ENCODE results near the gene VDR. TPM values are rescaled to one million over a fixed set of nuclear protein-coding genes. Genes with fewer than 3 reads are reported as not detected.

VDR gene
- total RNA-seq, 1 experiment from 2014 or later, result 2.4 TPM

GRCh38 chr12:47801170-47801903 lies 103.5 kb downstream of the VDR start:
- no peak for DNase-seq (ENCODE audit: extremely low read depth, low read depth)

GRCh38 chr12:47800582-47800981 lies 104.2 kb downstream of the VDR start:
- no peak for DNase-seq (ENCODE audit: extremely low read depth, low read depth)

GRCh38 chr12:47799357-47799955 lies 105.3 kb downstream of the VDR start:
- DNase-seq (ENCODE audit: extremely low read depth, low read depth), result no peak

GRCh38 chr12:47798382-47798948 lies 106.3 kb downstream of the VDR start:
- no peak for DNase-seq (ENCODE audit: extremely low read depth, low read depth)

GRCh38 chr12:47797441-47797840 lies 107.4 kb downstream of the VDR start:
- no peak for DNase-seq (ENCODE audit: extremely low read depth, low read depth)

- DNase-seq (ENCODE audit: extremely low read depth, low read depth), result no peak
Observed at GRCh38 chr12:47795814-47796411, 108.9 kb downstream of the VDR start.

- DNase-seq (ENCODE audit: extremely low read depth, low read depth), result no peak
Observed at GRCh38 chr12:47795121-47795813, 109.5 kb downstream of the VDR start.

- no peak for DNase-seq (ENCODE audit: extremely low read depth, low read depth)
Observed at GRCh38 chr12:47794679-47795078, 110.1 kb downstream of the VDR start.

- no peak for DNase-seq (ENCODE audit: extremely low read depth, low read depth)
Observed at GRCh38 chr12:47793015-47793681, 111.6 kb downstream of the VDR start.

GRCh38 chr12:47791874-47792273 lies 112.9 kb downstream of the VDR start:
- DNase-seq (ENCODE audit: extremely low read depth, low read depth), result no peak

Other genes with a start within 250 kb of the VDR start
- 37.9 and 43.7 TPM in 2 replicates for gene RPAP3, start 199.0 kb downstream of the VDR start, total RNA-seq (2014; rRNA removed; shearing (Covaris generic))
- 0.17 and 0.37 TPM in 2 replicates for gene ENDOU, start 179.5 kb downstream of the VDR start, total RNA-seq (2014; rRNA removed; shearing (Covaris generic))
- gene RAPGEF3, start 146.1 kb downstream of the VDR start, total RNA-seq (2014; rRNA removed; shearing (Covaris generic)), result 7.6 and 10.8 TPM in 2 replicates
- gene SLC48A1, start 131.8 kb downstream of the VDR start, total RNA-seq (2014; rRNA removed; shearing (Covaris generic)), result 111 and 123 TPM in 2 replicates
- 16.5 and 17.2 TPM in 2 replicates for gene HDAC7, start 85.1 kb downstream of the VDR start, total RNA-seq (2014; rRNA removed; shearing (Covaris generic))
- gene TMEM106C, start 58.6 kb upstream of the VDR start, total RNA-seq (2014; rRNA removed; shearing (Covaris generic)), result 191 and 195 TPM in 2 replicates
- 4.0 and 4.8 TPM in 2 replicates for gene COL2A1, start 99.5 kb upstream of the VDR start, total RNA-seq (2014; rRNA removed; shearing (Covaris generic))
- 27.3 and 30.2 TPM in 2 replicates for gene SENP1, start 201.1 kb upstream of the VDR start, total RNA-seq (2014; rRNA removed; shearing (Covaris generic))
- gene PFKM, start 214.4 kb upstream of the VDR start, total RNA-seq (2014; rRNA removed; shearing (Covaris generic)), result 86.0 and 103 TPM in 2 replicates